Panc1 (cell line): ENCODE results near the gene DAPK2. TPM values are rescaled to one million over a fixed set of nuclear protein-coding genes. Genes with fewer than 3 reads are reported as not detected.

Experiments
- ATAC-seq: fragments of 200-7000 bp; cut with Tn5 transposase; 2 replicates; pipeline ENCODE4 v1.9.1; 2020; ENCODE audit warnings: mild to moderate bottlenecking, moderate library complexity
- BruUV-seq: library from RNA; stranded (reverse); fragments of 400-500 nt; replicated peaks from 2 replicates; lab custom pipeline; 2021; lab: Mats Ljungman, UMichigan
- CTCF ChIA-PET: fragments of 300-600 bp; sonication (Branson Sonifier 250); formaldehyde crosslinking; loops from one replicate; lab custom pipeline; 2022; ENCODE audit warnings: antibody characterized with exemption; lab: Charles Lee
- POLR2A ChIA-PET: fragments of 300-600 bp; sonication (Branson Sonifier 250); formaldehyde crosslinking; loops from one replicate; lab custom pipeline; 2022; ENCODE audit warnings: antibody characterized with exemption; lab: Charles Lee
- DNase-seq: peaks from one replicate; pipeline ENCODE4 v3.0.0-alpha.2; 2010; ENCODE audit warnings: low read depth, low spot score
- H3K27ac ChIP-seq: 2 replicates; pipeline ENCODE4 v1.5.1; 2011; ENCODE audit warnings: mild to moderate bottlenecking, low read length, inconsistent platforms
- H3K27me3 ChIP-seq: fragments of 200-500 bp; sonication (Bioruptor generic); 2 replicates; pipeline ENCODE4 v1.6.0; 2014; ENCODE audit warnings: low read length, inconsistent platforms; ENCODE audit not compliant: control insufficient read depth, insufficient read depth
- H3K36me3 ChIP-seq: fragments of 200-500 bp; sonication (Bioruptor generic); 2 replicates; pipeline ENCODE4 v1.5.1; 2014; ENCODE audit warnings: inconsistent platforms, mild to moderate bottlenecking, low read length, moderate library complexity; ENCODE audit not compliant: control insufficient read depth, insufficient read depth
- H3K4me1 ChIP-seq: 2 replicates; pipeline ENCODE4 v1.5.1; 2011; ENCODE audit warnings: inconsistent platforms, mild to moderate bottlenecking, low read length, moderate library complexity; ENCODE audit not compliant: control insufficient read depth, insufficient read depth
- H3K4me3 ChIP-seq, 2 experiments: 2 replicates each; pipeline ENCODE4 v1.5.1; 2011 to 2012; ENCODE audit warnings: low read depth in 2 of 2, low read length in 2 of 2, mild to moderate bottlenecking in 2 of 2, inconsistent platforms in 1 of 2, moderate library complexity in 1 of 2
- H3K9me3 ChIP-seq: fragments of 200-500 bp; sonication (Bioruptor generic); 2 replicates; pipeline ENCODE4 v1.5.1; 2014; ENCODE audit warnings: low read depth, mild to moderate bottlenecking, inconsistent platforms, low read length, moderate library complexity; ENCODE audit not compliant: control insufficient read depth, insufficient read depth
- POLR2AphosphoS5 ChIP-seq: IDR thresholded peaks from 2 replicates; pipeline ENCODE4 v1.6.1; 2012; ENCODE audit warnings: mild to moderate bottlenecking, low read depth, low read length, moderate library complexity
- SIN3A ChIP-seq: IDR thresholded peaks from 2 replicates; pipeline ENCODE4 v1.6.1; 2012; ENCODE audit warnings: low read depth, mild to moderate bottlenecking, low read length, moderate library complexity, borderline replicate concordance; ENCODE audit not compliant: insufficient read depth
- TCF7L2 ChIP-seq: IDR thresholded peaks from 2 replicates; pipeline ENCODE4 v1.6.1; 2011; ENCODE audit warnings: mild to moderate bottlenecking, low read depth, low read length, inconsistent platforms
- in situ Hi-C: cut with HindIII; loops from 2 replicates; pipeline ENCODE4 v1.10.0; 2016; ENCODE audit warnings: low sequenced_read_pairs, low pct_unique_long_range_greater_than_20kb
- intact Hi-C: fragments of 100-400 bp; cut with micrococcal nuclease; formaldehyde crosslinking; loops from one replicate; pipeline ENCODE4 v1.10.0; 2022; ENCODE audit not compliant: unreplicated experiment
- total RNA-seq: library from RNA; stranded (reverse); gene quantifications from one replicate; pipeline ENCODE4 v1.2.1, GENCODE V29; 2021; ENCODE audit not compliant: unreplicated experiment
- TF ChIP-seq, protein P1 (sequence below), 2 experiments: IDR thresholded peaks; 2 replicates each; pipeline ENCODE4 v1.6.1; 2011 to 2012; ENCODE audit warnings: low read depth in 2 of 2, control low read depth in 1 of 2, low read length in 1 of 2, mild to moderate bottlenecking in 1 of 2, moderate library complexity in 1 of 2; ENCODE audit not compliant: insufficient read depth in 1 of 2
- TF ChIP-seq, protein P2 (sequence below): fragments of 450-650 bp; IDR thresholded peaks from 2 replicates; pipeline ENCODE4 v1.5.1; 2017; ENCODE audit warnings: mild to moderate bottlenecking

The DAPK2 gene
- total RNA-seq, 1 experiment from 2014 or later, result 10.2 TPM

DNA sequence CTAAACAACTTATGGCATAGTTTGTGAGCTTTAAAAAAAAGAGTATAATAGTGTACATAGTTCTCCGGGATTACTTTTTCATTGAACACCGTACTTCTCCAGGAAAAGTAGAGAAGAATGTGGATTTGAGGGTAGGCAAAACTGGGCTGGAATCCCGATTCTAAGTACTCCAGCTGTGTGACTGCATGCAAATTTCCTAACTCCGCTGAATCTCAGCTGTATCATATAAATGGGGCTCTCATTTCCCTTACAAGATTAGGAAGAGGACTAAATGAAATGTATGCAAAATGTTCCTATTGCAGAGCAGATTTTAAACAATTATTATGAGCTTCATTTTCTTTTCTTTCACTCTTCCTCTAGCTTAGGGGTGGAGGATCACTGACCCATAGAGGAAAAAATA lies 142.2 kb downstream of the DAPK2 start:
- H3K27me3 ChIP-seq, result no peaks in the 10 kb centered on the region
- H3K27ac ChIP-seq, result no peak overlapping the region
- no TSS peak for BruUV-seq
- in situ Hi-C loops, result no loop called here
- no peak for ATAC-seq
- DNase-seq, result no peak
- intact Hi-C loops, result no loop called here
- CTCF ChIA-PET, result no interaction called here
- no peaks in the 10 kb centered on the region for H3K4me1 ChIP-seq
- H3K4me3 ChIP-seq, result no peak overlapping the region
- TF ChIP-seq TCF7L2, result no peak
- no peaks in the 10 kb centered on the region for H3K9me3 ChIP-seq
- POLR2A ChIA-PET, result no interaction called here
- H3K36me3 ChIP-seq, result no peaks in the 10 kb centered on the region

- Histone ChIP-seq H3K27ac (no peak overlapping the region), H3K4me3 (no peak overlapping the region), H3K4me1 (no peaks in the 10 kb centered on the region), H3K36me3 (no peaks in the 10 kb centered on the region), H3K27me3 (no peaks in the 10 kb centered on the region), H3K9me3 (no peaks in the 10 kb centered on the region)
- POLR2A ChIA-PET, result no interaction called here
- DNase-seq (no peak), ATAC-seq (no peak)
- intact Hi-C loops (no loop called here), in situ Hi-C loops (no loop called here)
- TF ChIP-seq, protein P1, sequence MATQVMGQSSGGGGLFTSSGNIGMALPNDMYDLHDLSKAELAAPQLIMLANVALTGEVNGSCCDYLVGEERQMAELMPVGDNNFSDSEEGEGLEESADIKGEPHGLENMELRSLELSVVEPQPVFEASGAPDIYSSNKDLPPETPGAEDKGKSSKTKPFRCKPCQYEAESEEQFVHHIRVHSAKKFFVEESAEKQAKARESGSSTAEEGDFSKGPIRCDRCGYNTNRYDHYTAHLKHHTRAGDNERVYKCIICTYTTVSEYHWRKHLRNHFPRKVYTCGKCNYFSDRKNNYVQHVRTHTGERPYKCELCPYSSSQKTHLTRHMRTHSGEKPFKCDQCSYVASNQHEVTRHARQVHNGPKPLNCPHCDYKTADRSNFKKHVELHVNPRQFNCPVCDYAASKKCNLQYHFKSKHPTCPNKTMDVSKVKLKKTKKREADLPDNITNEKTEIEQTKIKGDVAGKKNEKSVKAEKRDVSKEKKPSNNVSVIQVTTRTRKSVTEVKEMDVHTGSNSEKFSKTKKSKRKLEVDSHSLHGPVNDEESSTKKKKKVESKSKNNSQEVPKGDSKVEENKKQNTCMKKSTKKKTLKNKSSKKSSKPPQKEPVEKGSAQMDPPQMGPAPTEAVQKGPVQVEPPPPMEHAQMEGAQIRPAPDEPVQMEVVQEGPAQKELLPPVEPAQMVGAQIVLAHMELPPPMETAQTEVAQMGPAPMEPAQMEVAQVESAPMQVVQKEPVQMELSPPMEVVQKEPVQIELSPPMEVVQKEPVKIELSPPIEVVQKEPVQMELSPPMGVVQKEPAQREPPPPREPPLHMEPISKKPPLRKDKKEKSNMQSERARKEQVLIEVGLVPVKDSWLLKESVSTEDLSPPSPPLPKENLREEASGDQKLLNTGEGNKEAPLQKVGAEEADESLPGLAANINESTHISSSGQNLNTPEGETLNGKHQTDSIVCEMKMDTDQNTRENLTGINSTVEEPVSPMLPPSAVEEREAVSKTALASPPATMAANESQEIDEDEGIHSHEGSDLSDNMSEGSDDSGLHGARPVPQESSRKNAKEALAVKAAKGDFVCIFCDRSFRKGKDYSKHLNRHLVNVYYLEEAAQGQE (IDR thresholded peaks at IDR 0.05; ENCODE audit: insufficient read depth in 1 of 2, low read depth in 2 of 2, low read length in 1 of 2), result no peak
- no peak for TF ChIP-seq TCF7L2
- TF ChIP-seq POLR2AphosphoS5, result no peak
- no peak for TF ChIP-seq SIN3A
- TF ChIP-seq, protein P2, sequence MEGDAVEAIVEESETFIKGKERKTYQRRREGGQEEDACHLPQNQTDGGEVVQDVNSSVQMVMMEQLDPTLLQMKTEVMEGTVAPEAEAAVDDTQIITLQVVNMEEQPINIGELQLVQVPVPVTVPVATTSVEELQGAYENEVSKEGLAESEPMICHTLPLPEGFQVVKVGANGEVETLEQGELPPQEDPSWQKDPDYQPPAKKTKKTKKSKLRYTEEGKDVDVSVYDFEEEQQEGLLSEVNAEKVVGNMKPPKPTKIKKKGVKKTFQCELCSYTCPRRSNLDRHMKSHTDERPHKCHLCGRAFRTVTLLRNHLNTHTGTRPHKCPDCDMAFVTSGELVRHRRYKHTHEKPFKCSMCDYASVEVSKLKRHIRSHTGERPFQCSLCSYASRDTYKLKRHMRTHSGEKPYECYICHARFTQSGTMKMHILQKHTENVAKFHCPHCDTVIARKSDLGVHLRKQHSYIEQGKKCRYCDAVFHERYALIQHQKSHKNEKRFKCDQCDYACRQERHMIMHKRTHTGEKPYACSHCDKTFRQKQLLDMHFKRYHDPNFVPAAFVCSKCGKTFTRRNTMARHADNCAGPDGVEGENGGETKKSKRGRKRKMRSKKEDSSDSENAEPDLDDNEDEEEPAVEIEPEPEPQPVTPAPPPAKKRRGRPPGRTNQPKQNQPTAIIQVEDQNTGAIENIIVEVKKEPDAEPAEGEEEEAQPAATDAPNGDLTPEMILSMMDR, result no peak
- BruUV-seq, result no TSS peak
- CTCF ChIA-PET, result interaction anchor here (1.1 kb wide), 1 partner anchor 11 kb away, joined by 3 read pairs; no protein-coding TSS in a partner anchor
Measured at GRCh38 chr15:63902671-63903035, 143.6 kb downstream of the DAPK2 start.

GRCh38 chr15:63901912-63902670 lies 144.2 kb downstream of the DAPK2 start:
- TF ChIP-seq TCF7L2, result no peak
- no peak for TF ChIP-seq POLR2AphosphoS5
- no peak for TF ChIP-seq SIN3A
- TF ChIP-seq, protein P2, result no peak
- TF ChIP-seq, protein P1 (IDR thresholded peaks at IDR 0.05; ENCODE audit: insufficient read depth in 1 of 2, low read depth in 2 of 2, low read length in 1 of 2), result no peak
- BruUV-seq, result no TSS peak
- no peak overlapping the region for H3K27ac ChIP-seq
- no peaks in the 10 kb centered on the region for H3K9me3 ChIP-seq
- ATAC-seq, result no peak
- H3K4me3 ChIP-seq, result no peak overlapping the region
- intact Hi-C loops, result no loop called here
- CTCF ChIA-PET, result interaction anchor here (1.1 kb wide), 1 partner anchor 10 kb away, joined by 3 read pairs; no protein-coding TSS in a partner anchor
- in situ Hi-C loops, result no loop called here
- H3K36me3 ChIP-seq, result no peaks in the 10 kb centered on the region
- H3K27me3 ChIP-seq, result no peaks in the 10 kb centered on the region
- POLR2A ChIA-PET, result no interaction called here
- H3K4me1 ChIP-seq, result peaks cover 4% of the 10 kb centered on the region
- no peak for DNase-seq
